ENCODE measurements around the gene COL5A2.

Gene COL5A2

GRCh38 chr2:189134485-189134884 lies 45.1 kb downstream of the COL5A2 start:
- Histone ChIP-seq H3K27me3 (replicated peaks; ENCODE audit: control insufficient read depth, insufficient read depth, low read length, poor library complexity, severe bottlenecking) (no peaks in the 10 kb centered on the region), H3K9me3 (ENCODE audit: control insufficient read depth, low read length) (no peaks in the 10 kb centered on the region), H3K27ac (ENCODE audit: insufficient read depth, low read length, poor library complexity, severe bottlenecking) (no peak overlapping the region), H3K4me1 (ENCODE audit: control insufficient read depth, insufficient read depth, low read length, poor library complexity, severe bottlenecking) (no peaks in the 10 kb centered on the region), H3K36me3 (ENCODE audit: control insufficient read depth, insufficient read depth, low read length) (no peaks in the 10 kb centered on the region), H3K4me3 (ENCODE audit: insufficient read depth, low read depth, low read length, poor library complexity, severe bottlenecking) (no peak overlapping the region)
- DNase-seq = no peak

- no peak overlapping the region for H3K4me3 ChIP-seq (ENCODE audit: insufficient read depth, low read depth, low read length, poor library complexity, severe bottlenecking)
- no peaks in the 10 kb centered on the region for H3K4me1 ChIP-seq (ENCODE audit: control insufficient read depth, insufficient read depth, low read length, poor library complexity, severe bottlenecking)
- H3K36me3 ChIP-seq (ENCODE audit: control insufficient read depth, insufficient read depth, low read length) = no peaks in the 10 kb centered on the region
- DNase-seq = no peak
- H3K9me3 ChIP-seq (ENCODE audit: control insufficient read depth, low read length) = no peaks in the 10 kb centered on the region
- H3K27ac ChIP-seq (ENCODE audit: insufficient read depth, low read length, poor library complexity, severe bottlenecking) = no peak overlapping the region
- H3K27me3 ChIP-seq (replicated peaks; ENCODE audit: control insufficient read depth, insufficient read depth, low read length, poor library complexity, severe bottlenecking) = no peaks in the 10 kb centered on the region
Observed at GRCh38 chr2:189131991-189132390, 47.6 kb downstream of the COL5A2 start.

GRCh38 chr2:189129971-189130370 lies 49.6 kb downstream of the COL5A2 start:
- Histone ChIP-seq H3K9me3 (ENCODE audit: control insufficient read depth, low read length) (no peaks in the 10 kb centered on the region), H3K4me3 (ENCODE audit: insufficient read depth, low read depth, low read length, poor library complexity, severe bottlenecking) (no peak overlapping the region), H3K36me3 (ENCODE audit: control insufficient read depth, insufficient read depth, low read length) (no peaks in the 10 kb centered on the region), H3K27me3 (replicated peaks; ENCODE audit: control insufficient read depth, insufficient read depth, low read length, poor library complexity, severe bottlenecking) (no peaks in the 10 kb centered on the region), H3K4me1 (ENCODE audit: control insufficient read depth, insufficient read depth, low read length, poor library complexity, severe bottlenecking) (no peaks in the 10 kb centered on the region), H3K27ac (ENCODE audit: insufficient read depth, low read length, poor library complexity, severe bottlenecking) (no peak overlapping the region)
- no peak for DNase-seq

GRCh38 chr2:189128970-189129369 lies 50.6 kb downstream of the COL5A2 start:
- Histone ChIP-seq H3K9me3 (ENCODE audit: control insufficient read depth, low read length) (no peaks in the 10 kb centered on the region), H3K36me3 (ENCODE audit: control insufficient read depth, insufficient read depth, low read length) (no peaks in the 10 kb centered on the region), H3K4me1 (ENCODE audit: control insufficient read depth, insufficient read depth, low read length, poor library complexity, severe bottlenecking) (no peaks in the 10 kb centered on the region), H3K27me3 (replicated peaks; ENCODE audit: control insufficient read depth, insufficient read depth, low read length, poor library complexity, severe bottlenecking) (no peaks in the 10 kb centered on the region), H3K4me3 (ENCODE audit: insufficient read depth, low read depth, low read length, poor library complexity, severe bottlenecking) (no peak overlapping the region), H3K27ac (ENCODE audit: insufficient read depth, low read length, poor library complexity, severe bottlenecking) (no peak overlapping the region)
- no peak for DNase-seq

- Histone ChIP-seq H3K36me3 (ENCODE audit: control insufficient read depth, insufficient read depth, low read length) (no peaks in the 10 kb centered on the region), H3K4me1 (ENCODE audit: control insufficient read depth, insufficient read depth, low read length, poor library complexity, severe bottlenecking) (no peaks in the 10 kb centered on the region), H3K27ac (ENCODE audit: insufficient read depth, low read length, poor library complexity, severe bottlenecking) (no peak overlapping the region), H3K27me3 (replicated peaks; ENCODE audit: control insufficient read depth, insufficient read depth, low read length, poor library complexity, severe bottlenecking) (no peaks in the 10 kb centered on the region), H3K4me3 (ENCODE audit: insufficient read depth, low read depth, low read length, poor library complexity, severe bottlenecking) (no peak overlapping the region), H3K9me3 (ENCODE audit: control insufficient read depth, low read length) (no peaks in the 10 kb centered on the region)
- no peak for DNase-seq
Observed at GRCh38 chr2:189127756-189128155, 51.8 kb downstream of the COL5A2 start.

- DNase-seq = no peak
- no peaks in the 10 kb centered on the region for H3K9me3 ChIP-seq (ENCODE audit: control insufficient read depth, low read length)
- no peak overlapping the region for H3K27ac ChIP-seq (ENCODE audit: insufficient read depth, low read length, poor library complexity, severe bottlenecking)
- H3K27me3 ChIP-seq (replicated peaks; ENCODE audit: control insufficient read depth, insufficient read depth, low read length, poor library complexity, severe bottlenecking) = no peaks in the 10 kb centered on the region
- no peak overlapping the region for H3K4me3 ChIP-seq (ENCODE audit: insufficient read depth, low read depth, low read length, poor library complexity, severe bottlenecking)
- no peaks in the 10 kb centered on the region for H3K4me1 ChIP-seq (ENCODE audit: control insufficient read depth, insufficient read depth, low read length, poor library complexity, severe bottlenecking)
- H3K36me3 ChIP-seq (ENCODE audit: control insufficient read depth, insufficient read depth, low read length) = no peaks in the 10 kb centered on the region
Observed at GRCh38 chr2:189125195-189125594, 54.4 kb downstream of the COL5A2 start.

GRCh38 chr2:189124175-189124574 lies 55.4 kb downstream of the COL5A2 start:
- H3K27ac ChIP-seq (ENCODE audit: insufficient read depth, low read length, poor library complexity, severe bottlenecking) = no peak overlapping the region
- DNase-seq = no peak
- no peak overlapping the region for H3K4me3 ChIP-seq (ENCODE audit: insufficient read depth, low read depth, low read length, poor library complexity, severe bottlenecking)
- no peaks in the 10 kb centered on the region for H3K9me3 ChIP-seq (ENCODE audit: control insufficient read depth, low read length)
- H3K36me3 ChIP-seq (ENCODE audit: control insufficient read depth, insufficient read depth, low read length) = no peaks in the 10 kb centered on the region
- no peaks in the 10 kb centered on the region for H3K27me3 ChIP-seq (replicated peaks; ENCODE audit: control insufficient read depth, insufficient read depth, low read length, poor library complexity, severe bottlenecking)
- no peaks in the 10 kb centered on the region for H3K4me1 ChIP-seq (ENCODE audit: control insufficient read depth, insufficient read depth, low read length, poor library complexity, severe bottlenecking)

GRCh38 chr2:189118386-189118785 lies 61.2 kb downstream of the COL5A2 start:
- H3K36me3 ChIP-seq (ENCODE audit: control insufficient read depth, insufficient read depth, low read length) = no peaks in the 10 kb centered on the region
- no peaks in the 10 kb centered on the region for H3K27me3 ChIP-seq (replicated peaks; ENCODE audit: control insufficient read depth, insufficient read depth, low read length, poor library complexity, severe bottlenecking)
- no peak overlapping the region for H3K4me3 ChIP-seq (ENCODE audit: insufficient read depth, low read depth, low read length, poor library complexity, severe bottlenecking)
- no peaks in the 10 kb centered on the region for H3K9me3 ChIP-seq (ENCODE audit: control insufficient read depth, low read length)
- no peaks in the 10 kb centered on the region for H3K4me1 ChIP-seq (ENCODE audit: control insufficient read depth, insufficient read depth, low read length, poor library complexity, severe bottlenecking)
- H3K27ac ChIP-seq (ENCODE audit: insufficient read depth, low read length, poor library complexity, severe bottlenecking) = no peak overlapping the region
- no peak for DNase-seq

- Histone ChIP-seq H3K9me3 (ENCODE audit: control insufficient read depth, low read length) (no peaks in the 10 kb centered on the region), H3K36me3 (ENCODE audit: control insufficient read depth, insufficient read depth, low read length) (no peaks in the 10 kb centered on the region), H3K27ac (ENCODE audit: insufficient read depth, low read length, poor library complexity, severe bottlenecking) (no peak overlapping the region), H3K4me1 (ENCODE audit: control insufficient read depth, insufficient read depth, low read length, poor library complexity, severe bottlenecking) (no peaks in the 10 kb centered on the region), H3K27me3 (replicated peaks; ENCODE audit: control insufficient read depth, insufficient read depth, low read length, poor library complexity, severe bottlenecking) (no peaks in the 10 kb centered on the region), H3K4me3 (ENCODE audit: insufficient read depth, low read depth, low read length, poor library complexity, severe bottlenecking) (no peak overlapping the region)
- no peak for DNase-seq
Observed at GRCh38 chr2:189116979-189117378, 62.6 kb downstream of the COL5A2 start.

- Histone ChIP-seq H3K4me1 (ENCODE audit: control insufficient read depth, insufficient read depth, low read length, poor library complexity, severe bottlenecking) (no peaks in the 10 kb centered on the region), H3K9me3 (ENCODE audit: control insufficient read depth, low read length) (no peaks in the 10 kb centered on the region), H3K36me3 (ENCODE audit: control insufficient read depth, insufficient read depth, low read length) (no peaks in the 10 kb centered on the region), H3K27ac (ENCODE audit: insufficient read depth, low read length, poor library complexity, severe bottlenecking) (no peak overlapping the region), H3K4me3 (ENCODE audit: insufficient read depth, low read depth, low read length, poor library complexity, severe bottlenecking) (no peak overlapping the region), H3K27me3 (replicated peaks; ENCODE audit: control insufficient read depth, insufficient read depth, low read length, poor library complexity, severe bottlenecking) (no peaks in the 10 kb centered on the region)
- DNase-seq = no peak
Observed at GRCh38 chr2:189116087-189116486, 63.5 kb downstream of the COL5A2 start.

GRCh38 chr2:189115126-189115525 lies 64.4 kb downstream of the COL5A2 start:
- H3K9me3 ChIP-seq (ENCODE audit: control insufficient read depth, low read length) = no peaks in the 10 kb centered on the region
- H3K36me3 ChIP-seq (ENCODE audit: control insufficient read depth, insufficient read depth, low read length) = no peaks in the 10 kb centered on the region
- H3K4me1 ChIP-seq (ENCODE audit: control insufficient read depth, insufficient read depth, low read length, poor library complexity, severe bottlenecking) = no peaks in the 10 kb centered on the region
- no peak overlapping the region for H3K4me3 ChIP-seq (ENCODE audit: insufficient read depth, low read depth, low read length, poor library complexity, severe bottlenecking)
- no peaks in the 10 kb centered on the region for H3K27me3 ChIP-seq (replicated peaks; ENCODE audit: control insufficient read depth, insufficient read depth, low read length, poor library complexity, severe bottlenecking)
- no peak for DNase-seq
- no peak overlapping the region for H3K27ac ChIP-seq (ENCODE audit: insufficient read depth, low read length, poor library complexity, severe bottlenecking)

All from effector memory CD4-positive, alpha-beta T cell (primary cell).